GM10847 (cell line): ENCODE measurements around the gene DAAM1.

Experiments
- POLR2A ChIP-seq: IDR thresholded peaks from 2 replicates; pipeline ENCODE4 v1.6.1; 2011; ENCODE audit not compliant: insufficient read length; ENCODE audit errors: extremely low read depth

The DAAM1 gene

DNA sequence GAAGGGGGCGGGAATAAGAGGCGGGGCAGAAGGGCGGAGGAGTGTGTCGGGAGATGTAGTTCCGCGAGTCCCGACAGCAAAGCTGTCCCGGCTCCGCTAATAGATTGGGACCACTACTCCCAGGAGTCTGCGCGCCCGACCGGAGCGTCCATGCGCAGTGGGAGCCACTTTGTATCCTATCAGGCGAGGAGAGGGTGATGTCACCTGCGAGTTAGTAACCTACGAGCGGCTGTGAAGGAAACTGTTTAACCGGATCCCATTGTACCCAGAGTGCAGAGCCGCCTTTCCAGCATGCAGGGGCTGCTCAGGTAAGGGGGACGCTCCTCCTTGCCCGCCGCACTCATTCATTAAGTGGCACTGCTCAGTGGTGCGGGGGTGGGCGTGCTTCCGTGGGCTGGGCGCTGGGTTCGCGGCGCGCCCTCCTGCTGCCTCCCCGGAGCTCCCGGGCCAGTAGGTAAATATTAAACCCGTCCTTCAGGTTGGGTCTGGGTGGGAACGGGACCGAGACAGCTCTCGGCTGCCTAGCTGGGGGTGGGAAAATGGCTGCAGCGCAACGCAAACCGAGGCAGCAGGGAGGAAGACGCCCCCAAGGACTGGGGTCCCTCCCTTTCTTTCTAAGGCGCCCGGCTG lies at the start of gene DAAM1:
TSS of gene DAAM1 (plus strand) at position 207 of the 630 bp plus-strand sequence. CDS start 74,811 bp downstream, outside the sequence.
- TF ChIP-seq POLR2A, result peak; percentile 58

DNA sequence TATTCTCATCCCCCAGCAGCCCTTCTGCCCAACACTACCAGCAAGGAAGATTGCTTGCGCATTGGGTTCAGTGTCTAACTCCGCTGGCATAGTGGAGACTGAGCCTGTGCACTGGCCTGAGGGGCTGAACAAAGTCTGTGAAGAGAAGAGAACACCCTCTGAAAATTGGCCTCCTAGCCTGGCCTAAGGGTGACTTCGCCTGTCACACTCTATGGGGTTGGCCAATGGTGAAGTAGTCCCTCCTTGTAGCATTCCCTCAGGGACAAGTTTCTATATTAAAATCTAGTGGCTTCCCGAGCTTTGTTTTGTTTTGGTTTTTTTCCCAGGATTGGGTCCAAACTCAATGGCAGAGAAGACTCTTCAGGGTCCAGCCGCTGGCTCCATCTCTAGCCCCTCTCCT lies 49.1 kb upstream of the DAAM1 start:
- no peak for TF ChIP-seq POLR2A

- no peak for TF ChIP-seq POLR2A
These were observed 48.2 kb upstream of the DAAM1 start for GRCh38 chr14:59140106-59140843.

GRCh38 chr14:59146484-59146883 lies 42.0 kb upstream of the DAAM1 start:
- TF ChIP-seq POLR2A, result no peak

GRCh38 chr14:59147007-59147406 lies 41.5 kb upstream of the DAAM1 start:
- TF ChIP-seq POLR2A, result no peak

DNA sequence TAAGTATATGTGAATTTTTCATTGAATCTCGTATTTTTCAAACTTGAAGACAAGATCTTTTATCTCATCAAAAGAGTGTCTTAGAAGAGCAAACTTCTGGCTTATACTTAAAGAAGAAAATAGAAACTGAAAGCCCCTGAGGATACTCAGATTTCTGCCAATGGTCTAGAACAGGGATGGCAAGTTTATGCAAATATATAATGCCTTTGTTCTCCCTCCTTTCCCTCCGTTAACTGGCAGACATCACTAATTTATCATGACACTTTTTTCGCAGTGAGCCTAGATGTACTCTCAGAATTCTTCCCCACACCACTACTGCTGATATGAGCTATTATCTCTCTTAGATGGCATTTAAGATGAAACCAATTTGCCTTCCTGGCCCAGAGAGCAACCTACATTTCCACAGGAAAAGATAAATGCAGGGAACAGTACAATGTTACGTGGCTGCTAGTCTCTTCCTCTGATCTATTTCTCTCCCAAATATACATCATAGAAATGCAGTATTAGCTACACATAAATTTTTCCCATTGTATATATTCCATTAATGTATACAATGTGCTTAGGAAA lies 40.0 kb upstream of the DAAM1 start:
- no peak for TF ChIP-seq POLR2A

DNA sequence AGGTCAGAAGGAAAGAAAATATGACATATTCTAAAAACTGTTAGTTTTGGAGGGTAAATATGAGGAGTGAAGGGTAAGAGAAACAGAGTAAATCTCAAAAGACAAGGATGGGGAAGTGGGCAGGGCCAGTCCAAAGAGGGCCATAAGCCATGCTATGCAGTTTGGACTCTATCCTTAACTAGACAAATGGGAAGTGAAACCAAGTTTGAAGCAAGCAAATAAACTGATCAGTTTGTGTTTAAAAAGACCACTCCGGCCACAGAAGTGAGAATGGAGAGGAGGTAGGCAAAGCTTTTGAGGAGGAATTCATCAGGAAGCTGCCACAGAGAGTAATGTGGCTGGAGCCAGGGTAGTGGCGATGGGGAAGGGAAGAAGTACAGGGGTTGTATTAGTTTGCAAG lies 37.5 kb upstream of the DAAM1 start:
- no peak for TF ChIP-seq POLR2A

GRCh38 chr14:59154373-59154772 lies 34.1 kb upstream of the DAAM1 start:
- no peak for TF ChIP-seq POLR2A

DNA sequence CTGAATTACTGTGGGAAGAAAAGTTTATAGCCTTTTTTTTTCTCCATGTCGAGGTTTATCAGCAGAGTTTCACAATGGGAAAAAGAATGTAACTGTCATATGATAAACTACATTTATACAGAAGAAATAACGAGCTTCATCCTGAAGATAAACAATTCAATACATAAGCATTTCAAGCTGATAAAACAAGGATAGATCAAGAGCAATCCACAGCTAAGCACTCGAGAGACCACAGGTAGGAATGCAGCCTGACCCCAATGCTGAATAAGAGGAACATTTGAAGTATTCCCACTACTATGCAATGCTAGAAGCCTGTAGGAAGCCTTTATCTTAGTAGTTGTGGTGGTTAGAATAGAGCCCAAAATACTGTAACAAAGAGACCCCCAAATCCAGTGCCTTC lies 32.6 kb upstream of the DAAM1 start:
- TF ChIP-seq POLR2A, result no peak

DNA sequence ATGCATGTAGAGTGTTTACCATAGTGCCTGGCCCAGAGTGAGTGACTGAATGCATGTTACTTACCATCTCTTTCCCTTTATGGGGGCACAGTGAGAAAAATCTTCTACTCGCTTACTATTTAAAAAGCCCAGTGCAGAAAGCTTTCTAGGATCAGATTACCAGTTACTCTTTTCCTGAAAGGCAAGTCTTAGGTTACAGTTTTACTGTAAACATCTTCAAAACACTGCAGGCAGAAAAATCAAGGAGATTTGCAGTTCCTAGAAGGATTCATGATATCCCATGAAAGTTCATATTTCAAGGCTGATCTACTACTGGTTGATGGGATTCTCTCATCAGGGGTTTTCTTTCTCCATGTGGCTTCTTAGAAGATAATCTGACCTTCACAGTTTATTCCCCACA lies 29.3 kb upstream of the DAAM1 start:
- TF ChIP-seq POLR2A, result no peak

GRCh38 chr14:59160506-59160905 lies 28.0 kb upstream of the DAAM1 start:
- TF ChIP-seq POLR2A, result no peak

DNA sequence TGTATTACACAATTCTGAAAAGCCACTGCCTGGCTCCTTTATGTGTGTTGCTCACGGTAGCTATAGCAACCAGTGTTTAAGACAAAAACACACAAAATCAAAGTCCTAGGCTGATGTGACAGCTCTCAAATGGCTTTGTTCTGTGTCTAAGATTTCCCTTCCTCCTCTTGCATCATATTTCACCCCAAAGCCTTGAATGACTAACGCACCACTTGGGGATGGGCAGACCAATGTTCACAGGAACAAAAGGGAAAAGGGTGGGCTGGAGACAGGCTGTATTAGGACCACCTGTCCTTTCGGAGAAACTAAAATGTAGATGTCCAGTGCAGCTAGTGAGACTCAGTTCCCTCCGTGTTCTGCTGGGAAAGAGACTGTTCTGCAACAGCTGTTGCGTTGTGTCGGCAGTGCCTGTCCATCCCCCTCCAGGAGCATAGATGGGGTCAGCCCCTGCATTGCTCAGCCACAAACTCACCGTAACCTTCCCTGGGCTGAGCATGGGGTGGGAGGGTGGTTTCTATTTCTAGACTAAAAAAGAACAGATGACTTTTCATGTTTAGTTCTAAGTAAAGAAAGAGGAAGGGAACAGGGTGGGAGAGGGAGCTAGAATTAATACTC lies 26.8 kb upstream of the DAAM1 start:
- TF ChIP-seq POLR2A, result no peak

DNA sequence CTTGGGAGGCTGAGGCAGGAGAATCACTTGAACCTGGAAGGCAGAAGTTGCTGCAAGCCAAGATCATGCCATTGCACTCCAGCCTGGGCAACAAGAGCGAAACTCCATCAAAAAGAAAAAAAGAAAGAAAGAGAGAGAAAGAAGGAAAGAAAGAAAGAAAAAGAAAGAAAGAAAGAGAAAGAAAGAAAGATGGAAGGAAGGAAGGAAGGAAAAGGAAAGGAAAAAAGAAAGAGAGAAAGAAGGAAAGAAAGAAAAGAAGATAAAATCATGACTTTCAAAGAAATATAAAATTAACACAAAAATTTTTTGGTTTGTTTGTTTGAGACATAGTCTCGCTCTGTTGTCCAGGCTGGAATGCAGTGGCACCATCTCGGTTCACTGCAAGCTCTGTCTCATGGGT lies 22.2 kb upstream of the DAAM1 start:
- no peak for TF ChIP-seq POLR2A

DNA sequence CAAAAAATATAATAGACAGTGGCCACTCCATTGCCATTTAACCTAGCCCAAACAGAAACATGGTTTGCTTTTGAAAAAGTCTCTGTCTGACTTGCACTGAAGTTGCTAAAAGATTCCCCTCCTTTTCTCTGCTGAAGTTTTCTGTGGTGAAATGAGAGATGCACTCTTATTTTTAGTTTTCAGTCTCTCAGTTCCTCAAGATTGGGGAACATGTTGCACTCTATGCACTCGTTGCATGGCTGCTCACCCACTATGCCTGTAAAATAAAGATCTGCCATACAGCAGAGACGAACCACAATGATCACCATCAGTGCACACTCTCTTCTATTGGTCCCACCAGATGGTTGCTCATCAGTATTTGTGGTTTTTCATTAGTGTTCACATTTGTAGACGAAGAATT lies 13.1 kb upstream of the DAAM1 start:
- no peak for TF ChIP-seq POLR2A

DNA sequence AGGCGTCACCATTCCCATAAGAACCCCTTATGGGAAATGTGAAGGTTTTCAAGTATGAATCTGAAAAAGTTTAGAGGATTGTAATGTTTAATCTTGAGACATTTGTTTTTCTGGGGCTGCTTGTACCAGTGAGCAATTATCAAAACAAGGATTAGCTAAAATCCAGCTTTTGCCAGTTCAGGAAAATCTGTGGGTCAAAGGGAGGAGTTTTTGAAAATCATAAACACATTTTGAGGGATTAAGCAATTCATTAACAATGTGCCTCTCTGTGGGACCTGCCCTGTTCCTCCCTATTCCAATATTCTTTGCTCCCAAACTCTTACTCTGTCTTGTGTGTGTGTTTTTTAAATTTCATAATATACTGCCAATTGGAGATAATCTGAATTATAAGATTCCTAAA lies 11.7 kb upstream of the DAAM1 start:
- TF ChIP-seq POLR2A, result no peak

- TF ChIP-seq POLR2A, result no peak
These were observed 11.2 kb upstream of the DAAM1 start for GRCh38 chr14:59177262-59177661.
